Fibroblast of skin of left biceps (primary cell): ENCODE data around the gene RBM33.
"Not testable (repeated sequence)": the region's sequence is repeated elsewhere in the genome, so short reads cannot be mapped to it uniquely, and the experiment has no call there.

Experiments
- DNase-seq, 2 experiments: peaks; one replicate each; pipeline ENCODE4 v3.0.0-alpha.2; 2013; ENCODE audit warnings: low read depth in 2 of 2

Gene RBM33

GRCh38 chr7:155807789-155808548 is 163.5 kb downstream of the RBM33 start:
- no peak for DNase-seq

- DNase-seq: no peak
Measured at GRCh38 chr7:155808549-155809331, 164.3 kb downstream of the RBM33 start.

GRCh38 chr7:155809332-155809946 is 165.0 kb downstream of the RBM33 start:
- no peak for DNase-seq

GRCh38 chr7:155809947-155810769 is 165.7 kb downstream of the RBM33 start:
- no peak for DNase-seq

GRCh38 chr7:155810770-155811559 is 166.5 kb downstream of the RBM33 start:
- no peak for DNase-seq

- DNase-seq: no peak
Measured at GRCh38 chr7:155811560-155811894, 167.1 kb downstream of the RBM33 start.

GRCh38 chr7:155811895-155812761 is 167.7 kb downstream of the RBM33 start, which contains the start of gene SHH:
SHH (minus strand) TSS chr7:155812463; CDS start chr7:155812122, 341 bp downstream.
- no peak for DNase-seq

GRCh38 chr7:155813125-155813524 is 168.7 kb downstream of the RBM33 start:
- DNase-seq: no peak

GRCh38 chr7:155813546-155814315 is 169.3 kb downstream of the RBM33 start:
- DNase-seq: no peak

GRCh38 chr7:155814316-155815276 is 170.1 kb downstream of the RBM33 start:
- no peak for DNase-seq

GRCh38 chr7:155815332-155816191 is 171.1 kb downstream of the RBM33 start:
- no peak for DNase-seq

GRCh38 chr7:155816192-155816508 is 171.7 kb downstream of the RBM33 start:
- no peak for DNase-seq

GRCh38 chr7:155816996-155817395 is 172.5 kb downstream of the RBM33 start:
- DNase-seq: no peak

GRCh38 chr7:155817515-155817914 is 173.1 kb downstream of the RBM33 start:
- DNase-seq: not testable (repeated sequence)

GRCh38 chr7:155818154-155818819 is 173.8 kb downstream of the RBM33 start:
- DNase-seq: no peak

- no peak for DNase-seq
Measured at GRCh38 chr7:155818820-155819168, 174.3 kb downstream of the RBM33 start.

GRCh38 chr7:155819186-155819585 is 174.7 kb downstream of the RBM33 start:
- no peak for DNase-seq
